T-helper 2 cell treated with Interferon-gamma antibody and Interleukin-4, amounts not matched to agents 5 μg/mL and 100 μg/mL, for 36 hours (primary cell): ENCODE results near the gene SERPINA3.

Experiments used
- DNase-seq: peaks from one replicate; pipeline ENCODE4 v3.0.0; 2021; ENCODE audit warnings: low spot score
- H3K27ac Mint-ChIP-seq: one replicate; pipeline ENCODE4 v1.8.0; 2021; ENCODE audit warnings: mild to moderate bottlenecking, mixed read lengths
- H3K27me3 Mint-ChIP-seq: one replicate; pipeline ENCODE4 v1.8.0; 2021; ENCODE audit warnings: low read depth, mixed read lengths
- H3K36me3 Mint-ChIP-seq: one replicate; pipeline ENCODE4 v1.8.0; 2021; ENCODE audit warnings: low read depth, mixed read lengths
- H3K4me1 Mint-ChIP-seq: one replicate; pipeline ENCODE4 v1.8.0; 2021; ENCODE audit warnings: low read depth, mixed read lengths
- H3K4me3 Mint-ChIP-seq: one replicate; pipeline ENCODE4 v1.8.0; 2022; ENCODE audit warnings: mild to moderate bottlenecking, moderate library complexity, mixed read lengths
- H3K9me3 Mint-ChIP-seq: one replicate; pipeline ENCODE4 v1.8.0; 2021; ENCODE audit warnings: mixed read lengths

The SERPINA3 gene

GRCh38 chr14:94613720-94614644 is 1.8 kb downstream of the SERPINA3 start:
- H3K4me3 Mint-ChIP-seq, result no peak overlapping the region
- H3K4me1 Mint-ChIP-seq, result no peaks in the 10 kb centered on the region
- H3K36me3 Mint-ChIP-seq, result no peaks in the 10 kb centered on the region
- DNase-seq, result no peak
- no peak overlapping the region for H3K27ac Mint-ChIP-seq
- no peaks in the 10 kb centered on the region for H3K27me3 Mint-ChIP-seq
- peaks cover 23% of the 10 kb centered on the region for H3K9me3 Mint-ChIP-seq

- Mint-ChIP-seq H3K4me3 (no peak overlapping the region), H3K4me1 (no peaks in the 10 kb centered on the region), H3K9me3 (peaks cover 24% of the 10 kb centered on the region), H3K27ac (no peak overlapping the region), H3K36me3 (no peaks in the 10 kb centered on the region), H3K27me3 (no peaks in the 10 kb centered on the region)
- no peak for DNase-seq
Observed at GRCh38 chr14:94614802-94615201, 2.6 kb downstream of the SERPINA3 start.

- Mint-ChIP-seq H3K27me3 (no peaks in the 10 kb centered on the region), H3K27ac (no peak overlapping the region), H3K9me3 (peaks cover 24% of the 10 kb centered on the region), H3K4me3 (no peak overlapping the region), H3K4me1 (no peaks in the 10 kb centered on the region), H3K36me3 (no peaks in the 10 kb centered on the region)
- no peak for DNase-seq
Observed at GRCh38 chr14:94615254-94615653, 3.1 kb downstream of the SERPINA3 start.

- H3K9me3 Mint-ChIP-seq, result peaks cover 24% of the 10 kb centered on the region
- H3K4me3 Mint-ChIP-seq, result no peak overlapping the region
- no peaks in the 10 kb centered on the region for H3K27me3 Mint-ChIP-seq
- H3K4me1 Mint-ChIP-seq, result no peaks in the 10 kb centered on the region
- no peak overlapping the region for H3K27ac Mint-ChIP-seq
- H3K36me3 Mint-ChIP-seq, result no peaks in the 10 kb centered on the region
- DNase-seq, result no peak
Observed at GRCh38 chr14:94615823-94616570, 3.8 kb downstream of the SERPINA3 start.

GRCh38 chr14:94617366-94617941 is 5.3 kb downstream of the SERPINA3 start:
- H3K9me3 Mint-ChIP-seq, result peaks cover 24% of the 10 kb centered on the region
- no peaks in the 10 kb centered on the region for H3K36me3 Mint-ChIP-seq
- H3K4me1 Mint-ChIP-seq, result no peaks in the 10 kb centered on the region
- H3K27ac Mint-ChIP-seq, result no peak overlapping the region
- no peak overlapping the region for H3K4me3 Mint-ChIP-seq
- DNase-seq, result no peak
- H3K27me3 Mint-ChIP-seq, result no peaks in the 10 kb centered on the region

- H3K36me3 Mint-ChIP-seq, result no peaks in the 10 kb centered on the region
- H3K9me3 Mint-ChIP-seq, result peaks cover 24% of the 10 kb centered on the region
- DNase-seq, result no peak
- no peak overlapping the region for H3K4me3 Mint-ChIP-seq
- no peak overlapping the region for H3K27ac Mint-ChIP-seq
- H3K4me1 Mint-ChIP-seq, result no peaks in the 10 kb centered on the region
- H3K27me3 Mint-ChIP-seq, result no peaks in the 10 kb centered on the region
Observed at GRCh38 chr14:94617988-94618822, 6.0 kb downstream of the SERPINA3 start.

GRCh38 chr14:94619297-94619696 is 7.1 kb downstream of the SERPINA3 start:
- Mint-ChIP-seq H3K4me3 (no peak overlapping the region), H3K27me3 (no peaks in the 10 kb centered on the region), H3K36me3 (no peaks in the 10 kb centered on the region), H3K9me3 (peaks cover 24% of the 10 kb centered on the region), H3K27ac (no peak overlapping the region), H3K4me1 (no peaks in the 10 kb centered on the region)
- no peak for DNase-seq

- H3K4me3 Mint-ChIP-seq, result no peak overlapping the region
- H3K4me1 Mint-ChIP-seq, result no peaks in the 10 kb centered on the region
- no peaks in the 10 kb centered on the region for H3K36me3 Mint-ChIP-seq
- H3K9me3 Mint-ChIP-seq, result peaks cover 24% of the 10 kb centered on the region
- DNase-seq, result no peak
- no peak overlapping the region for H3K27ac Mint-ChIP-seq
- H3K27me3 Mint-ChIP-seq, result no peaks in the 10 kb centered on the region
Observed at GRCh38 chr14:94620597-94620996, 8.4 kb downstream of the SERPINA3 start.

GRCh38 chr14:94621358-94622134 is 9.4 kb downstream of the SERPINA3 start:
- Mint-ChIP-seq H3K4me1 (no peaks in the 10 kb centered on the region), H3K4me3 (no peak overlapping the region), H3K9me3 (peaks cover 20% of the 10 kb centered on the region), H3K27ac (no peak overlapping the region), H3K27me3 (no peaks in the 10 kb centered on the region), H3K36me3 (no peaks in the 10 kb centered on the region)
- no peak for DNase-seq

- no peak for DNase-seq
- Mint-ChIP-seq H3K36me3 (no peaks in the 10 kb centered on the region), H3K27me3 (no peaks in the 10 kb centered on the region), H3K4me1 (no peaks in the 10 kb centered on the region), H3K27ac (no peak overlapping the region), H3K9me3 (peaks cover 10% of the 10 kb centered on the region), H3K4me3 (no peak overlapping the region)
Observed at GRCh38 chr14:94622653-94623421, 10.6 kb downstream of the SERPINA3 start.

GRCh38 chr14:94623422-94623809 is 11.2 kb downstream of the SERPINA3 start:
- no peaks in the 10 kb centered on the region for H3K4me1 Mint-ChIP-seq
- no peaks in the 10 kb centered on the region for H3K36me3 Mint-ChIP-seq
- no peaks in the 10 kb centered on the region for H3K27me3 Mint-ChIP-seq
- no peak for DNase-seq
- H3K9me3 Mint-ChIP-seq, result peaks cover 6% of the 10 kb centered on the region
- H3K27ac Mint-ChIP-seq, result no peak overlapping the region
- no peak overlapping the region for H3K4me3 Mint-ChIP-seq

- H3K9me3 Mint-ChIP-seq, result peaks cover under 1% of the 10 kb centered on the region
- no peak overlapping the region for H3K27ac Mint-ChIP-seq
- H3K4me1 Mint-ChIP-seq, result no peaks in the 10 kb centered on the region
- DNase-seq, result no peak
- no peaks in the 10 kb centered on the region for H3K36me3 Mint-ChIP-seq
- H3K27me3 Mint-ChIP-seq, result peaks cover under 1% of the 10 kb centered on the region
- no peak overlapping the region for H3K4me3 Mint-ChIP-seq
Observed at GRCh38 chr14:94623856-94624499, 11.8 kb downstream of the SERPINA3 start.
